SK-N-MC (cell line): ENCODE measurements around the gene KCNAB1.

Source experiments
- EZH2 ChIP-seq: fragments of 200-600 bp; sonication (generic); IDR thresholded peaks from one replicate; pipeline ENCODE4 v1.6.1; 2017; ENCODE audit warnings: antibody characterized with exemption
- FOXP2 ChIP-seq: optimal IDR thresholded peaks from 2 replicates; pipeline ENCODE3; 2011; ENCODE audit warnings: mild to moderate bottlenecking, moderate library complexity; ENCODE audit not compliant: insufficient read depth; ENCODE audit errors: extremely low read length, control extremely low read depth
- POLR2AphosphoS5 ChIP-seq: IDR thresholded peaks from 2 replicates; pipeline ENCODE4 v1.6.1; 2012; ENCODE audit warnings: mild to moderate bottlenecking, low read depth, low read length, borderline replicate concordance

DNA sequence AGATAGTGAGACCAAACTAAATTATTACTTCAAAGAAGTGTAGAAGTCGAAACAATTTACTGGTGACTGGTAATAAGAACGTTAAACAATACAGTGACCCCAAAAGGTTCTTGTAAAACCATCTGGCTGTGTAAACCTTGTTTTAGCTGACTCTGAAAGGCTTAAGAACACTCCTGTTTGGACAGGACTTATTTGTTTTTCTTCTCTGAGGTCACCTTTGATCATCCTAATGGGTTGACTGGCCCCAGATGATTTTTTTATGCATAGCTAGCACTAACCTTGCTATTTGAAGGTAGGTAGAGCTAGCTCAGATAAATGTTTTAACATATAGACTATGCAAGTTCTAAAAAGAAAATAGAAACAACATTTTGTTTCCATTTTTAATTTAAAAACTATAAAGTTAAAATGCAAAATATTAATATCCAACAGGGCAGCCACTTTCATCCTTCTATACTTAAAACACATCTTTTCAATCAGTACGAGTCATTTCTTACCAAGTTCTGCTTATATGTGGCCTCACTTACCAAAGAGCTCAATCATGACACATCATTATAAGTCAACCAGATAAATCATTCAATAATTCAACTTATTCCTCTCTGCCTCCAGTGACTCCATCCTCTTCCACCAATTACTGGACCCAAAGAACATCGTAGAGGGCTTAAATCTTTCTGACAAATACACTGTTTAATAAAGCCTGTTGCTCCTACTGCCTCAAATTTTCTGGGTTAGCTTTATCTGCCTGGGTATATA, 275.8 kb downstream of the KCNAB1 start:
- TF ChIP-seq POLR2AphosphoS5 (no peak), FOXP2 (no peak), EZH2 (no peak)
